ENCODE results near the gene FLOT2. TPM values are rescaled to one million over a fixed set of nuclear protein-coding genes. Genes with fewer than 3 reads are reported as not detected.
A peak's percentile ranks its signal among the peaks of the same experiment; 100 is the strongest.
"Not testable (repeated sequence)": the region's sequence is repeated elsewhere in the genome, so short reads cannot be mapped to it uniquely, and the experiment has no call there.

FLOT2 gene
- total RNA-seq, 1 donor = 35.1 TPM

GRCh38 chr17:28895794-28896447 is 1.6 kb downstream of the FLOT2 start:
- DNase-seq (ENCODE audit: insufficient read length, low spot score, missing footprints) = peak; percentile 49
- Histone ChIP-seq H4K20me1 (ENCODE audit: insufficient read depth, low read length) (peaks cover 4% of the 10 kb centered on the region), H3K4me3 (ENCODE audit: insufficient read depth, low read length) (peak overlapping the region; percentile 90), H3K27ac (ENCODE audit: low read depth, low read length) (no peak overlapping the region), H2AFZ (ENCODE audit: low read length) (no peak overlapping the region), H3K9me3 (ENCODE audit: low read depth, low read length) (no peaks in the 10 kb centered on the region), H3K36me3 (ENCODE audit: insufficient read depth, low read length) (peaks cover 5% of the 10 kb centered on the region), H3K27me3 (ENCODE audit: insufficient read depth, low read length) (no peaks in the 10 kb centered on the region), H3K4me2 (ENCODE audit: insufficient read depth, low read length) (peak overlapping the region; percentile 94), H3K4me1 (ENCODE audit: insufficient read depth, low read length) (peaks cover 23% of the 10 kb centered on the region), H3K79me2 (ENCODE audit: insufficient read depth, low read length) (peaks cover 44% of the 10 kb centered on the region)
- TF ChIP-seq CTCF (IDR thresholded peaks at IDR 0.05; ENCODE audit: extremely low read depth, low read depth, low read length) = no peak

GRCh38 chr17:28893248-28894183 is 4.0 kb downstream of the FLOT2 start:
- Histone ChIP-seq H2AFZ (ENCODE audit: low read length) (peak overlapping the region; percentile 13), H3K79me2 (ENCODE audit: insufficient read depth, low read length) (peaks cover 44% of the 10 kb centered on the region), H3K4me2 (ENCODE audit: insufficient read depth, low read length) (peak overlapping the region; percentile 3), H3K4me1 (ENCODE audit: insufficient read depth, low read length) (peaks cover 23% of the 10 kb centered on the region)
- not testable (repeated sequence) for H3K4me3 ChIP-seq (ENCODE audit: insufficient read depth, low read length); H4K20me1 ChIP-seq (ENCODE audit: insufficient read depth, low read length); H3K36me3 ChIP-seq (ENCODE audit: insufficient read depth, low read length); DNase-seq (ENCODE audit: insufficient read length, low spot score, missing footprints); H3K27me3 ChIP-seq (ENCODE audit: insufficient read depth, low read length); H3K27ac ChIP-seq (ENCODE audit: low read depth, low read length); H3K9me3 ChIP-seq (ENCODE audit: low read depth, low read length)

- Histone ChIP-seq H3K4me1 (ENCODE audit: insufficient read depth, low read length) (peaks cover 13% of the 10 kb centered on the region), H3K27ac (ENCODE audit: low read depth, low read length) (no peak overlapping the region), H4K20me1 (ENCODE audit: insufficient read depth, low read length) (peaks cover 4% of the 10 kb centered on the region), H3K4me2 (ENCODE audit: insufficient read depth, low read length) (no peak overlapping the region), H3K4me3 (ENCODE audit: insufficient read depth, low read length) (no peak overlapping the region), H3K36me3 (ENCODE audit: insufficient read depth, low read length) (peaks cover 5% of the 10 kb centered on the region), H3K79me2 (ENCODE audit: insufficient read depth, low read length) (peaks cover 32% of the 10 kb centered on the region), H2AFZ (ENCODE audit: low read length) (no peak overlapping the region), H3K9me3 (ENCODE audit: low read depth, low read length) (no peaks in the 10 kb centered on the region), H3K27me3 (ENCODE audit: insufficient read depth, low read length) (no peaks in the 10 kb centered on the region)
- peak; percentile 78 for DNase-seq (ENCODE audit: insufficient read length, low spot score, missing footprints)
- TF ChIP-seq CTCF (IDR thresholded peaks at IDR 0.05; ENCODE audit: extremely low read depth, low read depth, low read length) = no peak
Measured at GRCh38 chr17:28892024-28892423, 5.5 kb downstream of the FLOT2 start.

- Histone ChIP-seq H3K36me3 (ENCODE audit: insufficient read depth, low read length) (peaks cover 5% of the 10 kb centered on the region), H2AFZ (ENCODE audit: low read length) (no peak overlapping the region), H3K9me3 (ENCODE audit: low read depth, low read length) (no peaks in the 10 kb centered on the region), H3K27ac (ENCODE audit: low read depth, low read length) (no peak overlapping the region), H3K4me1 (ENCODE audit: insufficient read depth, low read length) (peaks cover 7% of the 10 kb centered on the region), H3K4me3 (ENCODE audit: insufficient read depth, low read length) (no peak overlapping the region), H4K20me1 (ENCODE audit: insufficient read depth, low read length) (peaks cover 9% of the 10 kb centered on the region), H3K27me3 (ENCODE audit: insufficient read depth, low read length) (no peaks in the 10 kb centered on the region), H3K79me2 (ENCODE audit: insufficient read depth, low read length) (peaks cover 27% of the 10 kb centered on the region), H3K4me2 (ENCODE audit: insufficient read depth, low read length) (no peak overlapping the region)
- no peak for TF ChIP-seq CTCF (IDR thresholded peaks at IDR 0.05; ENCODE audit: extremely low read depth, low read depth, low read length)
- peak; percentile 6 for DNase-seq (ENCODE audit: insufficient read length, low spot score, missing footprints)
Measured at GRCh38 chr17:28891201-28891600, 6.3 kb downstream of the FLOT2 start.
